Epithelial cell of proximal tubule (primary cell): Measurements from ENCODE around the gene DDX50. TPM values are rescaled to one million over a fixed set of nuclear protein-coding genes. Genes with fewer than 3 reads are reported as not detected.
"Not testable (repeated sequence)": the region's sequence is repeated elsewhere in the genome, so short reads cannot be mapped to it uniquely, and the experiment has no call there.

Experiments used
- DNase-seq: peaks from one replicate; pipeline ENCODE4 v3.0.0-alpha.2; 2011; ENCODE audit warnings: low read depth
- H3K4me3 ChIP-seq: 2 replicates; pipeline ENCODE4 v1.5.1; 2011; ENCODE audit warnings: low read depth, mild to moderate bottlenecking, low read length
- total RNA-seq: library from RNA; depleted of rRNA; stranded (reverse); fragments of >200 nt; gene quantifications from 2 replicates; pipeline ENCODE4 v1.2.3, GENCODE V29; 2015
- TF ChIP-seq, protein P1 (sequence below): conservative IDR thresholded peaks from 2 replicates; pipeline ENCODE4 v1.5.1; 2012; ENCODE audit warnings: low read depth, mild to moderate bottlenecking, low read length

Gene DDX50
- total RNA-seq, 1 donor from 2014 or later = 35.6 TPM

DNA sequence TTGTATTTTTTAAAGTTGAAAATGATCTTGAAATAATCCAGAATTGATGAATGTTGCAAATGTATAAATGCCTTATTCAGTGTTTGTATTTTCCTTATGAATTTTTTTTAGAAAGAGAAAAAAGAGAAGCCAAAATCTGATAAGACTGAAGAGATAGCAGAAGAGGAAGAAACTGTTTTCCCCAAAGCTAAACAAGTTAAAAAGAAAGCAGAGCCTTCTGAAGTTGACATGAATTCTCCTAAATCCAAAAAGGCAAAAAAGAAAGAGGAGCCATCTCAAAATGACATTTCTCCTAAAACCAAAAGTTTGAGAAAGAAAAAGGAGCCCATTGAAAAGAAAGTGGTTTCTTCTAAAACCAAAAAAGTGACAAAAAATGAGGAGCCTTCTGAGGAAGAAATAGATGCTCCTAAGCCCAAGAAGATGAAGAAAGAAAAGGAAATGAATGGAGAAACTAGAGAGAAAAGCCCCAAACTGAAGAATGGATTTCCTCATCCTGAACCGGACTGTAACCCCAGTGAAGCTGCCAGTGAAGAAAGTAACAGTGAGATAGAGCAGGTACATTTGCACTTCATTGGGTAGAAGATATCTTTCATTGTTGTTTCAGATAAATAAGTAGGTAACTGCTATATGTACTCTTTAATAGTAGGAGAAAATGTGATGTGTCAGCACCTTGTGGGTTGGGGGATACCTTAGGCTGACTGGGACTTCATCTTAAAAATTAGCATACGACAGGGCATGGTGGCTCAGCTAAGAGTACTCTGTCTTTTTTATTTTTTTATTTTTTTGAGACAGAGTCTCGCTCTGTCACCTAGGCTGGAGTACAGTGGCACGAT is 58.8 kb downstream of the DDX50 start:
- H3K4me3 ChIP-seq = no peak overlapping the region
- no peak for DNase-seq
- TF ChIP-seq, protein P1, sequence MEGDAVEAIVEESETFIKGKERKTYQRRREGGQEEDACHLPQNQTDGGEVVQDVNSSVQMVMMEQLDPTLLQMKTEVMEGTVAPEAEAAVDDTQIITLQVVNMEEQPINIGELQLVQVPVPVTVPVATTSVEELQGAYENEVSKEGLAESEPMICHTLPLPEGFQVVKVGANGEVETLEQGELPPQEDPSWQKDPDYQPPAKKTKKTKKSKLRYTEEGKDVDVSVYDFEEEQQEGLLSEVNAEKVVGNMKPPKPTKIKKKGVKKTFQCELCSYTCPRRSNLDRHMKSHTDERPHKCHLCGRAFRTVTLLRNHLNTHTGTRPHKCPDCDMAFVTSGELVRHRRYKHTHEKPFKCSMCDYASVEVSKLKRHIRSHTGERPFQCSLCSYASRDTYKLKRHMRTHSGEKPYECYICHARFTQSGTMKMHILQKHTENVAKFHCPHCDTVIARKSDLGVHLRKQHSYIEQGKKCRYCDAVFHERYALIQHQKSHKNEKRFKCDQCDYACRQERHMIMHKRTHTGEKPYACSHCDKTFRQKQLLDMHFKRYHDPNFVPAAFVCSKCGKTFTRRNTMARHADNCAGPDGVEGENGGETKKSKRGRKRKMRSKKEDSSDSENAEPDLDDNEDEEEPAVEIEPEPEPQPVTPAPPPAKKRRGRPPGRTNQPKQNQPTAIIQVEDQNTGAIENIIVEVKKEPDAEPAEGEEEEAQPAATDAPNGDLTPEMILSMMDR = no peak

DNA sequence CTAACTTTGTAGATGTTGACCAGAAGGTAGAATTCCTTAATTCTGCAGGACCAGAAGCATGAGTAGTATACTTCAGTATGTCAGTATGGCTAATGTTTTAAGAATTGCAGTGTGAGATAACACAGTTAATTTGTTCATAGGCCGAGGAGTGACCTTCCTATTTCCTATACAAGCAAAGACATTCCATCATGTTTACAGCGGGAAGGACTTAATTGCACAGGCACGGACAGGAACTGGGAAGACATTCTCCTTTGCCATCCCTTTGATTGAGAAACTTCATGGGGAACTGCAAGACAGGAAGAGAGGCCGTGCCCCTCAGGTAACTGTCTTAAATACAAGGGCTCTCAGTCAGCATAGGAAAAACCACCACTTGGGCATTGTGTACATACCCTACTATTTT is 62.0 kb downstream of the DDX50 start:
- TF ChIP-seq, protein P1 = no peak
- H3K4me3 ChIP-seq = no peak overlapping the region
- no peak for DNase-seq

DNA sequence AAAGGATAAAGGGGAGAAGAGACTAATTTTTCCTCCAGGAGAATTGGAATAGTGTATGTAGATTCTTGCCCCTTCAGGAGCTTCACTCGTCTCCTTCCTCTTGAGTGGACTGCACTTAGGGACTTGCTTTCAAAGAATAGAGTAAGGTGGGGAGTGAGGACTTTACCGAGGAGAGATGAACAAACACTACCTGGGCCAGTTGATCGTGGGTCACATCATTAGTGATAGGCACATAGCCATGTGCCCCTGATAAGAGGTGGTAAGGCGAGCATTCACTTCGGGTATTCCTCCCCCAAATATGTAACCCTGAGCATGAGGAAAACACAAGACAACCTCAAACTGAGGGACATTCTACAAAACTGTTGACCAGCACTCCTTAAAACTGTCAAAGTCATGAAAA is 72.9 kb downstream of the DDX50 start:
- no peak overlapping the region for H3K4me3 ChIP-seq
- TF ChIP-seq, protein P1 = no peak
- no peak for DNase-seq

DNA sequence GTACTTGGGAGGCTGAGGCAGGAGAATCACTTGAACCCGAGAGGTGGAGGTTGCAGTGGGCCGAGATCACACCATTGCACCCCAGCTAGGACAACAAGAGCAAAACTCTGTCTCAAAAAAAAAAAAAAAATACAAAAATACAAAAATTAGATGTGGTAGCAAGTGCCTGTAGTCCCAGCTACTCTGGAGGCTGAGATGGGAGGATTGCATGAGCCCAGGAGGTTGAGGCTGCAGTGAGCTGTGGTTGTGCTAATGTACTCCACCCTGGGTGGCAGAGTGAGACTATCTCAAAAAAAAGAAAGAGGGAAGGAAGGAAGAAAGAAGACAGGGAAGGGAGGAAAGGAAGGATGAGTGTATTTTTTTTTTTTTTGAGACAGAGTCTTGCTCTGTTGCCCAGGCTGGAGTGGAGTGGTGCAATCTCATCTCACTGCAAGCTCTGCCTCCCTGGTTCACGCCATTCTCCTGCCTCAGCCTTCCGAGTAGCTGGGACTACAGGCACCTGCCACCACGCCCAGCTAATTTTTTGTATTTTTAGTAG is 74.9 kb downstream of the DDX50 start:
- not testable (repeated sequence) for DNase-seq

DNA sequence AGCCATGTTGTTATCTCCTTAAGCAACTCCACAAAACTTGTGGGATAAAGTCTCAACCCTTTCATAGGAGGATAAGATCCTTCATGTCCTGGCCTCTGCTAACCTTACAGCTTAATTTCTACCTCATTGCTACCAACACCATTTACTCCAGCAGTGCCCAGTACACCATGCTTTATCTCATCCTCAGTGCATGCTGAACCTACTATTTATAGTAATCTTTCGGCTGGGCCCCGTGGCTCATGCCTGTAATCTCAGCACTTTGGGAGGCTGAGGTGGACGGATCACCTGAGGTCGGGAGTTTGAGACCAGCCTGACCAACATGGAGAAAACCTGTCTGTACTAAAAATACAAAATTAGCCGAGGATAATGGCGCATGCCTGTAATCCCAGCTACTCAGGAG is 78.6 kb downstream of the DDX50 start:
- not testable (repeated sequence) for H3K4me3 ChIP-seq, DNase-seq

More for the DNA sequence above, 74.9 kb downstream of the DDX50 start:
- not testable (repeated sequence) for H3K4me3 ChIP-seq

DNA sequence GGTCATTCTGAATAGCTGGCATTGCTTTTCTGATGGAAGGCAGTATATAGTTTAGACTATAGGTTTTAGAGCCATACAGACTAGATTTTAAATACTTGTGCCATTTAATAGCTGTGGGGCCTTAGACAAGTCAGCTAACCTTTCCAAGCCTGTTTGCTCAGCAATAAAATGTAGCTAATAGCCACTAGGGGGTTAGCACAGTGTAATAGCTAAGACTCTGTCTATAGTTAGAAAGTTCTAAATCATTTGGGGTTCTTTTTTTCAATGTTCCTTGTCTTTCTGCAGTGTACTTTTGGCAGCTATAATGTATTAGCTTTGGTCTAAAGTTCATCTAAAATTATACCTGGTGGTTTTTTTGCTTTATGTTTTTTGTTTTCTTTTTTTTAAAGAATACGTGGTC is 80.0 kb downstream of the DDX50 start:
- DNase-seq = no peak
- TF ChIP-seq, protein P1 = peak; percentile 45
- no peak overlapping the region for H3K4me3 ChIP-seq

DNA sequence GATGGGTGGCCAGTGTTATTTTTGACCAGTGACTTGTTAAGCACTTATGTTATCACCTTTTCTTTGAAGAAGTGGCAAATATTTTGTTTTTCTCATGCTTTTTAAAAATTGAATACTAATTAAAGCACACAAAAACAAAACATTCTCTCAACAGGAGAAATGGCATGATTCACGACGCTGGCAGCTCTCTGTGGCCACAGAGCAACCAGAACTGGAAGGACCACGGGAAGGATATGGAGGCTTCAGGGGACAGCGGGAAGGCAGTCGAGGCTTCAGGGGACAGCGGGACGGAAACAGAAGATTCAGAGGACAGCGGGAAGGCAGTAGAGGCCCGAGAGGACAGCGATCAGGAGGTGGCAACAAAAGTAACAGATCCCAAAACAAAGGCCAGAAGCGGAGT is 81.3 kb downstream of the DDX50 start:
- no peak for DNase-seq
- no peak overlapping the region for H3K4me3 ChIP-seq
- TF ChIP-seq, protein P1 = no peak

DNA sequence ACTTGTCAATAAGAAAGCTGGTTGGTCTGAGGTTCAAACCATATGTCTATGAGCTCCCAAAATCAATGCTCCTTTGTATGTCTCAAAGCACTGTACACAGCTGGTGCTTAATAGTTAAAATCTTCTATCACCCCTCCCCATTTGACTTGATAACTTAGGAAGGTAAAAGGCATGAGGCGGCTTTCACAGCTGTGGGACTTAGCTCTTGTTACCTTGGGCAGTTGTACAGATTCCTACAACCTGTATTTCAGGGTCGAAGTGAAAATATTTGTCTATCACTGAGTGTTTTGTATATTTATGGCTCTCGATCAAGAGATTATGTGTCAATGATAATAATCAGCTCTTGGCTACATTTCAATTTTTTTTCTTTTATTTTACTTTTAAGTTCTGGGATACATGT is 86.5 kb downstream of the DDX50 start:
- no peak overlapping the region for H3K4me3 ChIP-seq
- DNase-seq = no peak
- TF ChIP-seq, protein P1 = no peak
